ENCODE measurements around the gene SH2D3A.
"Not testable (repeated sequence)": the region's sequence is repeated elsewhere in the genome, so short reads cannot be mapped to it uniquely, and the experiment has no call there.

The SH2D3A gene

GRCh38 chr19:6787393-6787792 lies 20.2 kb upstream of the SH2D3A start:
- Histone ChIP-seq H3K9me3 (ENCODE audit: control insufficient read depth, insufficient read depth, low read length) (peaks cover 7% of the 10 kb centered on the region), H3K27me3 (ENCODE audit: control insufficient read depth, insufficient read depth, low read length) (no peaks in the 10 kb centered on the region), H3K9ac (ENCODE audit: low read depth, low read length) (no peak overlapping the region), H3K36me3 (ENCODE audit: control insufficient read depth, insufficient read depth, low read length) (no peaks in the 10 kb centered on the region), H3K4me3 (ENCODE audit: low read depth, low read length) (no peak overlapping the region), H3K4me1 (ENCODE audit: control insufficient read depth, insufficient read depth, low read length) (no peaks in the 10 kb centered on the region)

DNA sequence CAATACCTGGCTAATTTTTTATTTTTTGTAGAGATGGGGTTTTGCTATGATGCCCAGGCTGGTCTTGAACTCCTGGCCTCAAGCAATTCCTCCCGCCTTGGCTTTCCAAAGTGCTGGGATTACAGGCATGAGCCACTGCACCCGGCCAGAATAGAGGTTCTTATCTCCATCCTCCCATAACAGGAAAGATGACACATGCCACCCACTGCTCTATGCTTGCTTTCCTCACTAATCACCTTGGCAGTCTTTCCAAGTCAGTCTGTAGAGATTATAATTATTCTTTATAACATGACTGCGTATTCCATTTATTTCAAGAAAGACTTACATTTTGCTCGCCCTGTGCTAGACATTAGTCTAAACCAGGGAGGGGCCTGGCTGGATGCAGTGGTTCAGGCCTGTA lies 12.0 kb upstream of the SH2D3A start:
- H3K27me3 ChIP-seq (ENCODE audit: control insufficient read depth, insufficient read depth, low read length), result no peaks in the 10 kb centered on the region
- H3K36me3 ChIP-seq (ENCODE audit: control insufficient read depth, insufficient read depth, low read length), result no peaks in the 10 kb centered on the region
- H3K9ac ChIP-seq (ENCODE audit: low read depth, low read length), result no peak overlapping the region
- H3K4me1 ChIP-seq (ENCODE audit: control insufficient read depth, insufficient read depth, low read length), result no peaks in the 10 kb centered on the region
- H3K9me3 ChIP-seq (ENCODE audit: control insufficient read depth, insufficient read depth, low read length), result no peaks in the 10 kb centered on the region
- H3K4me3 ChIP-seq (ENCODE audit: low read depth, low read length), result no peak overlapping the region

DNA sequence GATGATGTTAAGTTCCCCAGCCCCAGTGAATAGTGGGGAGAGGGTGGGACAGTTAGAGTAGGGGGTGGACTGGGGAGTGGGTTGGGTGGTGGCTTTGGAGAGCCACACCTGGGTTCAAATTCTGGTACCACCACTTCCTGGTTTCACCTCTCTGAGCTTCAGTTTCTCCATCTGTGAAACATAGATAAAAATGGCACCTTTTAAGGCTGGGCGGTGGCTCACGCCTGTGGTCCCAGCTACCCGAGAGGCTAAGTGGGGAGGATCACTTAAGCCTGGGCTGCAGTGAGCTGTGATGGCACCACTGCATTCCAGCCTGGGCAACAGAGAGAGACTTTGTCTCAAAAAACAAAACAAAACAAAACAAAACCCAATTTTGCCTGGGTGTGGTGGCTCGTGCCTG lies 11.2 kb upstream of the SH2D3A start:
- H3K4me1 ChIP-seq (ENCODE audit: control insufficient read depth, insufficient read depth, low read length), result no peaks in the 10 kb centered on the region
- no peak overlapping the region for H3K4me3 ChIP-seq (ENCODE audit: low read depth, low read length)
- H3K27me3 ChIP-seq (ENCODE audit: control insufficient read depth, insufficient read depth, low read length), result no peaks in the 10 kb centered on the region
- no peaks in the 10 kb centered on the region for H3K9me3 ChIP-seq (ENCODE audit: control insufficient read depth, insufficient read depth, low read length)
- H3K9ac ChIP-seq (ENCODE audit: low read depth, low read length), result no peak overlapping the region
- no peaks in the 10 kb centered on the region for H3K36me3 ChIP-seq (ENCODE audit: control insufficient read depth, insufficient read depth, low read length)

- Histone ChIP-seq H3K9ac (ENCODE audit: low read depth, low read length) (no peak overlapping the region), H3K36me3 (ENCODE audit: control insufficient read depth, insufficient read depth, low read length) (no peaks in the 10 kb centered on the region)
These were observed 10.2 kb upstream of the SH2D3A start for GRCh38 chr19:6777434-6777833.

DNA sequence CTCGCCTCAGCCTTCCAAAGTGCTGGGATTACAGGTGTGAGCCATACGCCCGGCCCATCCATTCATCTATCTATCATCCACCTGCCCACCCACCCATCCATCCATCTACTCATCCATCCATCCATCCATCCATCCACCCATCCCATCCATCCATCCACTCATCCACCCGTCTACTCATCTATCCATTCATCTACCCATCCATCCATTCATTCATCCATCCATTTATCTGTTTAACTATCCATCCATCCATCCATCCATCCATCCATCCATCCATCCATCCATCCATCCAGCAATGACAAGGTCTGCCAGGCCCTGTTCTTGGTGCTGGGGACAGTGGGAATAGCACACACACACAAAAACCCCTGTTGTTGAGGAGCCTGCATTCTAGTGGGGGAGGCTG lies 9.8 kb upstream of the SH2D3A start:
- Histone ChIP-seq H3K4me1 (ENCODE audit: control insufficient read depth, insufficient read depth, low read length) (no peaks in the 10 kb centered on the region), H3K36me3 (ENCODE audit: control insufficient read depth, insufficient read depth, low read length) (no peaks in the 10 kb centered on the region), H3K9me3 (ENCODE audit: control insufficient read depth, insufficient read depth, low read length) (no peaks in the 10 kb centered on the region), H3K4me3 (ENCODE audit: low read depth, low read length) (no peak overlapping the region), H3K27me3 (ENCODE audit: control insufficient read depth, insufficient read depth, low read length) (no peaks in the 10 kb centered on the region), H3K9ac (ENCODE audit: low read depth, low read length) (no peak overlapping the region)

More at GRCh38 chr19:6777434-6777833, 10.2 kb upstream of the SH2D3A start:
- H3K4me1 ChIP-seq (ENCODE audit: control insufficient read depth, insufficient read depth, low read length), result no peaks in the 10 kb centered on the region
- no peaks in the 10 kb centered on the region for H3K27me3 ChIP-seq (ENCODE audit: control insufficient read depth, insufficient read depth, low read length)
- H3K9me3 ChIP-seq (ENCODE audit: control insufficient read depth, insufficient read depth, low read length), result no peaks in the 10 kb centered on the region
- H3K4me3 ChIP-seq (ENCODE audit: low read depth, low read length), result no peak overlapping the region

DNA sequence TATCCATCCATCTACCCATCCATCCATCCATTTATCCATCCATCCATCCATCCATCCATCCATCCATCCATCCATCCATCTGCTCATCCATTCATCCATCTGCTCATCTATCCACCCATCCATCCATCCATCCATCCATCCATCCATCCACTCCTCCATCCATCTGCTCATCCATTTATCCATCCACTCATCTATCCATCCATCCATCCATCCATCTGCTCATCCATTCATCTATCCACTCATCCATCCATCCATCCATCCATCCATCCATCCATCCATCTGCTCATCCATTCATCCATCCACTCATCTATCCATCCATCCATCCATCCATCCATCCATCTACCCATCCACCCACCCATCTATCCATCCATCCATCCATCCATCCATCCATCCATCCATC lies 8.8 kb upstream of the SH2D3A start:
- not testable (repeated sequence) for H3K4me3 ChIP-seq (ENCODE audit: low read depth, low read length); H3K9ac ChIP-seq (ENCODE audit: low read depth, low read length); H3K9me3 ChIP-seq (ENCODE audit: control insufficient read depth, insufficient read depth, low read length); H3K27me3 ChIP-seq (ENCODE audit: control insufficient read depth, insufficient read depth, low read length); H3K36me3 ChIP-seq (ENCODE audit: control insufficient read depth, insufficient read depth, low read length); H3K4me1 ChIP-seq (ENCODE audit: control insufficient read depth, insufficient read depth, low read length)

DNA sequence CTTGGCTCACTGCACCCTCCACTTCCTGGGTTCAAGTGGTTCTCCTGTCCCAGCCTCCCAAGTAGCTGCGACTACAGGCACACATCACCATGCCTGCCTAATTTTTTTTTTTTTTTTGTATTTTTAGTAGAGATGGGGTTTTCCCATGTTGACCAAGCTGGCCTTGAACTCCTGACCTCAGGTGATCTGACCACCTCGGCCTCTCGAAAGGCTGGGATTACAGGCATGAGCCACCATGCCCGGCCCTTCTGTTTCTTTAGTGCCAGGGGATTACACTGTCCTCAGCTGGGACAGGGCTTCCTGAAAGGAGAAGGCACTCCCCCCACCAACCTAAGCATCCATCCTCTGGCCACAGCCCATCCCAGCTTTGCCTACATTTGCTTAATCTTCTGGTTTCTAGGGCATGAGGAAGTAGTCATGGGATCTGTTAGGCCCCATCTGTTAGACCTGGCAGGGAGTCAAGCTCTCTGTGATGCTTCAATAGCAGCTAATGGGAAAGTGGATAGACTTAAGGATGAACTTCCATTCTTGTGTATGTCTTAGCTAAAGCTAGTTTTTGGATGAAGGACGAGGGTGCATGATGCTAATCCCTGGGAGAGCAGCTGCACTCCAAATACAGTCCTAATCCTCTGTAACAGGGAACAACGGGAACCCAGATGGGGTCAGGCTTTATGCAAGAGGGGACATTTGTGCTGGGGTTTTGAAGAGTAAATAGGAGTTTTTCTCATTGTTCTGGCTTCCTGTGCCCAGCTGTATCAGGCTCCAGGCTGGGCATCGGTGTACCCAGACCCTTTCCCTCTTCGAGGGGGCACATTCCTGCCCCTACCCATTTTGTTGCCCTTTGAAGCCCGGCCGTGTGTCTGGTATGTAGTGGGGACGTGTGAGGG lies 7.8 kb upstream of the SH2D3A start:
- H3K36me3 ChIP-seq (ENCODE audit: control insufficient read depth, insufficient read depth, low read length), result no peaks in the 10 kb centered on the region
- H3K4me1 ChIP-seq (ENCODE audit: control insufficient read depth, insufficient read depth, low read length), result no peaks in the 10 kb centered on the region
- H3K4me3 ChIP-seq (ENCODE audit: low read depth, low read length), result no peak overlapping the region
- H3K9me3 ChIP-seq (ENCODE audit: control insufficient read depth, insufficient read depth, low read length), result no peaks in the 10 kb centered on the region
- H3K9ac ChIP-seq (ENCODE audit: low read depth, low read length), result no peak overlapping the region
- no peaks in the 10 kb centered on the region for H3K27me3 ChIP-seq (ENCODE audit: control insufficient read depth, insufficient read depth, low read length)

DNA sequence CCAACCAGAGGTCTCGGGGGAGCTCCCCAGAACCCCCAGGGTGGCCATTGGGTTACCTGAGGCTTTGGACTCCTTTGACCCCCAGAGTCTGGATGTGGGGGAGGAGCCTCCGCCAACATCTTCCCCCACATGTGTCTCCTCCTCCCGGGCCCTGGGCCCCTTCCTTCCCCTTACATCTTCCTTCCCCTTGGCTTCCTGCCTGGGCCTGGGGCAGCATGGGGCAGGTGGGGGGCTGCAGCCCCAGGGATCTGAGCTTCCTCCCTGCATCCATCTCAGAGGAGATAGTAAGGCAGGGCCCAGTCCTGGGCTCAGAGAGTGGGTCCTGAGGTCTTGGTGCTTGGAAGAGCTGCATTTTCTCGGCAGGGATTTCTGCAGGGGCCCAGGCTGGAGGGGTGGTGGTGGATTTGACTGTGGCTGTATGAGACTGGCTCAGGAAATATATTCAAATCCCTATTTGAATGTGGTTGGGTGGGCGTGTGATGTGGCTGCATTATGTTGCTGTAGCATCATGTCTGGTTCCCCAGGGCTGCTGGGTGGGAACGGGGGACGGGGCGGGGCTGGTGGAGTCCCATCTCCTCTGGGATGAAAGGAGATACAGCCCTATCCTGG lies 6.2 kb upstream of the SH2D3A start:
- H3K36me3 ChIP-seq (ENCODE audit: control insufficient read depth, insufficient read depth, low read length), result no peaks in the 10 kb centered on the region
- H3K4me1 ChIP-seq (ENCODE audit: control insufficient read depth, insufficient read depth, low read length), result peaks cover 2% of the 10 kb centered on the region
- peak overlapping the region; percentile 54 for H3K9ac ChIP-seq (ENCODE audit: low read depth, low read length)
- no peaks in the 10 kb centered on the region for H3K27me3 ChIP-seq (ENCODE audit: control insufficient read depth, insufficient read depth, low read length)
- H3K4me3 ChIP-seq (ENCODE audit: low read depth, low read length), result peak overlapping the region; percentile 39
- no peaks in the 10 kb centered on the region for H3K9me3 ChIP-seq (ENCODE audit: control insufficient read depth, insufficient read depth, low read length)

DNA sequence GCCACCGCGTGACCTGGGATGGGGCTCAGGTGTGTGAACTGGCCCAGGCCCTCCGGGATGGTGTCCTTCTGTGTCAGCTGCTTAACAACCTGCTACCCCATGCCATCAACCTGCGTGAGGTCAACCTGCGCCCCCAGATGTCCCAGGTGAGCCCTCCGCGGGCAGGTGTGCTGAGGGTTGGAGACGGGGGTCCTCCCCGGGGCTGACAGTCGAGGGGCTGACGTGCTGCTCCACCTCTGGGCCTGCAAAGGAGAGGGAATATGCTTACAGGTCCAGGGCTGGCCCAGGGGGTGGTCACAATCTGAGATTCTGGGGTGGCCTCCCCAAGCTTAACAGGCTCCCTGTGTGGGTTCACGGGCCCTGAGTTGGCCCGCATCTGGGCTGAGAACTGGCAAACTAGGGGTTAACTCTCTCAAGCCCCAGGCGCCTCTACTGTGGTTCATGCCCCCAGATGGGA lies 5.7 kb upstream of the SH2D3A start:
- Histone ChIP-seq H3K9ac (ENCODE audit: low read depth, low read length) (peak overlapping the region; percentile 54), H3K4me3 (ENCODE audit: low read depth, low read length) (peak overlapping the region; percentile 39), H3K9me3 (ENCODE audit: control insufficient read depth, insufficient read depth, low read length) (no peaks in the 10 kb centered on the region)

DNA sequence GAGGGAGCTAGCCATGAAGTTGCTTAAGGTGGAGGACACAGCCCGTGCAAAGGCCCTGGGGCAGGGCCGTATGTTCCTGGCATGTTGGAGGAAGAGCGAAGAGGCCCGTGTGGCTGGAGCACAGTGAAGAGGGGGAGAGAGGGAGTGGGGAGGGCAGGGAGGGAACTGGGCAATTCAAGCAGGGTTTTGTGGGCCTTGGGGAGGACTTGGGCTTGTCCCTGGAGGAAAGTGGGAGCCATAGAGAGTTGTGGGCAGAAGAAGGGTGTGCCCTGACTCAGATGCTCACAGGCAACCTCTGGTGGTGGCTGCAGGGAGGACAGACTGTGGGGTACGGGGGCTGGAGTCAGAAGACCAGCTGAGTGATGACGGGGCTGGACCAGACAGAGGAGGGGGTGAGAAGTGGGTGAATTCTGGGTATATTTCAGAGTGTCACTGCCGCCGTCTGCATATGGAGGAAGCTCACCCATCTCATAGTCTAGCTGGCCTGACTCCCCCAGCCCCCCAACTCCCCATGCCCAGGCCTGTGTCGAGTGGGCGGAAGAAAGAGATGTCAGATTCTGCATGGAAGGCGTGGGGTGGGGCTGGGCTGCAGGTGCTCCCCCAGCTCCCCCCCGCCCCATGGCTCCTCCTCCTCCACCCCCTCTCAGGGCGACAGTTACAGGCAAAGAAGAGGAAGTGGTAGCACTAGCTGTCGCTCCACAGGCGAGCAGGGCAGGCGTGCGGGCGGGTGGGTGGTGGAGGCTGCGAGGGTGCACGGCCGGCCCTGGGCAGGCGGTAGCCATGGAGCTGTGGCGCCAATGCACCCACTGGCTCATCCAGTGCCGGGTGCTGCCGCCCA lies 5.0 kb upstream of the SH2D3A start, which contains the start of gene VAV1:
Gene VAV1 (plus strand): TSS at position 681 of the 838 bp plus-strand sequence. CDS start 100 bp downstream, at position 781.
- peak within 1 kb of the TSS; percentile 39 for H3K4me3 ChIP-seq (ENCODE audit: low read depth, low read length)
- no peaks in the 10 kb centered on the region for H3K27me3 ChIP-seq (ENCODE audit: control insufficient read depth, insufficient read depth, low read length)
- no peaks in the 10 kb centered on the region for H3K9me3 ChIP-seq (ENCODE audit: control insufficient read depth, insufficient read depth, low read length)
- H3K36me3 ChIP-seq (ENCODE audit: control insufficient read depth, insufficient read depth, low read length), result no peaks in the 10 kb centered on the region
- peak within 1 kb of the TSS; percentile 54 for H3K9ac ChIP-seq (ENCODE audit: low read depth, low read length)
- H3K4me1 ChIP-seq (ENCODE audit: control insufficient read depth, insufficient read depth, low read length), result peaks cover 5% of the 10 kb centered on the region

More for the DNA sequence above, 5.7 kb upstream of the SH2D3A start:
- Histone ChIP-seq H3K27me3 (ENCODE audit: control insufficient read depth, insufficient read depth, low read length) (no peaks in the 10 kb centered on the region), H3K36me3 (ENCODE audit: control insufficient read depth, insufficient read depth, low read length) (no peaks in the 10 kb centered on the region), H3K4me1 (ENCODE audit: control insufficient read depth, insufficient read depth, low read length) (peaks cover 5% of the 10 kb centered on the region)

DNA sequence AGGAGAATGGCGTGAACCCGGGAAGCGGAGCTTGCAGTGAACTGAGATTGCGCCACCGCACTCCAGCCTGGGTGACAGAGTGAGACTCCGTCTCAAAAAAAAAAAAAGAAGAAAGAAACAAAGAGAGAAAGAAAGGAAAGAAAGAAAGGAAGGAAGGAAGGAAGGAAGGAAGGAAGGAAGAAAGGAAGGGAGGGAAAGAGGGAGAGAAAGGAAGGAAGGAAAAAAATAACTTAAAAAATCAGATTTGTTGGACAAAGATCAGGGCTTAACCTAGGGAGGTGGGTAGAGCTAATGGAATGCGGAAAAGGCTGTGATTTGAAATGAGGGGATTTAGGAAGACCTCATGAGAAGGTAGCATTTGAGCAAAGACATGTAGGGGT lies 4.4 kb upstream of the SH2D3A start:
- not testable (repeated sequence) for H3K9ac ChIP-seq (ENCODE audit: low read depth, low read length); H3K4me3 ChIP-seq (ENCODE audit: low read depth, low read length); H3K9me3 ChIP-seq (ENCODE audit: control insufficient read depth, insufficient read depth, low read length); H3K4me1 ChIP-seq (ENCODE audit: control insufficient read depth, insufficient read depth, low read length); H3K36me3 ChIP-seq (ENCODE audit: control insufficient read depth, insufficient read depth, low read length); H3K27me3 ChIP-seq (ENCODE audit: control insufficient read depth, insufficient read depth, low read length)

Measured in iPS-15b (cell line).